Subcutaneous adipose tissue (tissue), 4 donors: ENCODE results near the gene PTPRE. TPM values are rescaled to one million over a fixed set of nuclear protein-coding genes. Genes with fewer than 3 reads are reported as not detected.

ENCODE experiments used
- total RNA-seq, 4 donors: library from RNA; depleted of rRNA; stranded (reverse); fragments of >200 nt; gene quantifications; one replicate each; pipeline ENCODE4 v1.1.0, GENCODE V29; 2016
- TF ChIP-seq, protein P1 (sequence below): fragments of 450-650 bp; IDR thresholded peaks from one replicate; pipeline ENCODE4 v1.5.1; 2016; ENCODE audit warnings: low read depth, mild to moderate bottlenecking, control low read depth, antibody characterized with exemption, moderate library complexity

Gene PTPRE
- total RNA-seq, 4 donors from 2014 or later, result 10.7 to 66.8 (median 27.9) TPM

DNA sequence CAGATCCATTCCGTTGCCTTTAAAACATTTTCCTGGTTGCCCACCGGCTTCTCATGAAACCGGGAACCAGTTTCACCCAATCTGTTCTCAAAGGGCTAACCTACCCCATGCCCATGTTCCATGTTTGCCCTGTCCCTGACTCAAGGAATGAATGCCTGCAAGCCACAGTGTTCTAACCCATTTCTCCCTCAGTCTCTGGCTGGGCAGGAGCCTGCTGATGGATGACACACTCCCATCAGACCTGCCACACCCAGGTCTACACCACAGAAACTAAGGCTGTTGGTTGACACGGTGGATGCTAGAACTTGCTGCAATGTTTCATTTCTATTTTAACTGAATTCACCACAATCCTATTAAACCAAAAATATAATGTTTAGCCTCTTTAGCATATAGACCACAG is 29.8 kb upstream of the PTPRE start:
- TF ChIP-seq, protein P1, sequence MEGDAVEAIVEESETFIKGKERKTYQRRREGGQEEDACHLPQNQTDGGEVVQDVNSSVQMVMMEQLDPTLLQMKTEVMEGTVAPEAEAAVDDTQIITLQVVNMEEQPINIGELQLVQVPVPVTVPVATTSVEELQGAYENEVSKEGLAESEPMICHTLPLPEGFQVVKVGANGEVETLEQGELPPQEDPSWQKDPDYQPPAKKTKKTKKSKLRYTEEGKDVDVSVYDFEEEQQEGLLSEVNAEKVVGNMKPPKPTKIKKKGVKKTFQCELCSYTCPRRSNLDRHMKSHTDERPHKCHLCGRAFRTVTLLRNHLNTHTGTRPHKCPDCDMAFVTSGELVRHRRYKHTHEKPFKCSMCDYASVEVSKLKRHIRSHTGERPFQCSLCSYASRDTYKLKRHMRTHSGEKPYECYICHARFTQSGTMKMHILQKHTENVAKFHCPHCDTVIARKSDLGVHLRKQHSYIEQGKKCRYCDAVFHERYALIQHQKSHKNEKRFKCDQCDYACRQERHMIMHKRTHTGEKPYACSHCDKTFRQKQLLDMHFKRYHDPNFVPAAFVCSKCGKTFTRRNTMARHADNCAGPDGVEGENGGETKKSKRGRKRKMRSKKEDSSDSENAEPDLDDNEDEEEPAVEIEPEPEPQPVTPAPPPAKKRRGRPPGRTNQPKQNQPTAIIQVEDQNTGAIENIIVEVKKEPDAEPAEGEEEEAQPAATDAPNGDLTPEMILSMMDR, result no peak

DNA sequence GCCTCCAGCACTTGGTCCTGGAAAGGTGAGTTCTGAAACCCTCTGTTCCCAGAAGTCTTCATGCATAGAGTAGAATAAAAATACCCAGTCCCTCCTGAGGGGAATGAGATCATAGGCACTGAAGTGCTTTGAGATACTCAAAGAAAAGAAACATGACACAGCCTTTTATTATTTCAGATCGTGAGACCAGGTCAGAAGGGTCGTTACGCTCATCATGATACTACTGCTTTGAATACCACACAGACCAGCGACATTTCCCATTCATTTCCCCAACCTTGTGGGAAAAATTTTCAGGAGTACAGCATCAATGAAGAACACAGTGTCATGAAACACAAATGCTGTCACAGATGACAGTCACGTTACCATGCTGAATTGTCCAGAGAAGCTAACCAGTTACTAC is 29.2 kb upstream of the PTPRE start:
- TF ChIP-seq, protein P1, result no peak

DNA sequence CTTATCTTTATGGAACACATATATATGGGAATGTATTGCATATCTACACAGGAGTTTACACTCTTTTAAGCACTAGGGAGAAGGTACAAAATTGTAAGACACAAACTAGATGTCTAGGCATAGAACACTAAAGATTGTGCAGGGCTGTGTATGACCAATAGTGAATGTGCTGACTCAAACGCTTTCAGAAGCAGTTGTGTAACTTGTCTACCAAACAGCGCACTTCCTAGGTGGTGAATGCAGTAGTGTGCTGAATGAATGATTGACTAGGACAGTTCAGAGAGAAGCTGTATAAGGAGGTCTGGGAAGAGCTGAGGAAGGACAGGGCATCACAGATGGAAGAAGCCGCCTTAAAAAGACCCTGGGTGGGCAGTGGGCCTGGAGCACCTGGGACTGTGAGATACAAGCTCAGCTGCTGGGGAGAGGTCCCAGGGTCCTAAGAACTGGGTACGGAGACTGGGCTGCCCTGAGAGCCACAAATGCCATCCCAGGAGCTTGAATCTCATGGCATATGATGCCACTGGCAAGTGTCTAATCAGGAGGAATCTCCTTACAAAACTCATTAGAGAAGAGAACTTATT is 28.3 kb upstream of the PTPRE start:
- TF ChIP-seq, protein P1, result no peak

DNA sequence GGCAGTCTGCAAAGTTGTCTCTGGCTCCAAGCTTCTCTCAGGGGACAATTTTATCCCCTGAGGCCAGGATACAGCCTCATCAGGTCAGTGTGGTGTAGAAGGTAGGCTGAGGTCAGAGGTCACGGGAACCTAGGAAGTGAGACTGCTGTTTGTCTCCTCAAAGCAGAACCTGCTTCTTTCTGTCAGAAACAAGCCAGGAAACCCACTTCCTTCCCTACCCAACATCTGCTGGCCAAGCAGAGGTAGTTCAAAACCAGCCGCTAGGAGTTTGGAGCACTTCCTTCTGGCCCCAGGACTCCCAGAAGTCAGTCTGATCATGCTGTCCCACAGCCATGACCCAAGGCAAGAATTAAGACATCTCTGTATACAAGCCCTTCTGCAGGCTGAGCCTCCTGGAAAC is 26.3 kb upstream of the PTPRE start:
- TF ChIP-seq, protein P1, result no peak

DNA sequence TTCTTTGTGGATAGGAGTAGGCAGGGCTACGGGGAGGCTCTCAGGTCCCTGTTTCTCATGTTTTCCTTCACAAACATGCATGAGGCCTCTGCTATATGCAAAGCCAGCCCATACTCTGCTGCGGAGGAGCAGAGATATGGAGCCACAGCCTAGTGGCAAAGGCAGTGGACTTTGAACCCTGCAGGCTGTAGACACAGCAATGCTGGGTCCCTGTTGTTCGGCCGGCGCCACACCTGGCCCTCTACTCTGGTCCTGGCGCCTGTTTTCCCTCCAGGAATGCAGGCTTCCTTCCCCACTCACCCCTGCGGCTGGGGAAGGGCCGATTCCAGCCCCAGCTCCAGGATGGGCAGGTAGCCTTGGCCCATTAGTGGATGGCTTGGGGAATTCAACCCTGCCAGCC is 25.6 kb upstream of the PTPRE start:
- TF ChIP-seq, protein P1, result no peak

DNA sequence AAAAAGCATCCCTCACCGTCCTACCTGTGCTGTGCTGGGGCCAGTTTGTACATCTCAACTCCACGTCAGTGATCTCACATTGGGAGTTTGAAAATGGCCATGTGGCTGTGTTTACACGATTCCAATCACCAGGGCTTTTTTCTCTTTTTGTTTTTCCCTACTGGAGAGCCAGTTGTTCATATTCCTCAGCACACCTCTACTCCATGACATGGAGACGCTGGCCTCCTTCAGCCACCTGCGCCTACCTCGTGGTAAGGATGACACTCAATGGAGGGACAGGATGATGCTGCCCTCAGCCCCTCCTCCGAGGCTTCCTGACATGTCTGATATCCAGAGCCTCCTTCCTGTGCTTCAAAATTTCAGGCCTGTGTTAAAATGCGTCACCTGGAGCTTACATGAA is 24.5 kb upstream of the PTPRE start:
- TF ChIP-seq, protein P1, result no peak

DNA sequence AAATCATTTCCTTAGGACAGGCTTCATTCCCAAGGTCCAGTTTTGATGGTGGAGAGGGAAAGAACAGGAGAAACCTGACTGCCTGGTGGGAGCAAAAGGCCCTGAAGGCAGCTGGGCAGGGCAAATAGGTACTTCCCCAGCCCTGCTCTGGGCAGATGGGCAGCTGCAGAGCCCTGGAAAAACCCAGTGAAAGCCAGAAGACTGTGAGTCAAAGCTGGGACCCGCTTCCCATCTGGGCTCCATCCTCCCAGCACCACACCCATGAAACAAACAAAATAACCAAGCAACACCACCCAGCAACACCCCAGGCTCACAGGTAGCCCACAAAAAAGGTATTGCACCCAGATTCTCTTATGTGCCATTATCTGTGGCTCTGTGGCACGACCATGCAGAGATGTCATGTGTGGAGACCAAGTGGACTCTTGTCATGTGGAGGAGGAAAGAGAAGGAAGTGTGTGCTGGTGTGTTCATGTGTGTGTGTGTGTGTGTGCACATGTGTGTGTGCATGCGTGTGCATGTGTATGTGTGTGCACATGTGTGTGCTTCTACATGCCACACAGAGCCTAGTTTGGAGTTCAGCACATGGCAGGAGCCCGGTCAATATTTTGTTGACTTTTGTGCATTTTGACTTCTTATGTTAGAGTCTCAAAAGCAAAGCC is 24.0 kb upstream of the PTPRE start:
- TF ChIP-seq, protein P1, result no peak
